GOT3 (cell line): ENCODE data around the gene COBL.

Experiments used
- DNase-seq: peaks from one replicate; lab custom pipeline; 2025; ENCODE audit warnings: mixed read lengths; lab: John Stamatoyannopoulos, UW

The COBL gene

GRCh38 chr7:51021906-51022570, 294.6 kb downstream of the COBL start:
- DNase-seq: no peak

GRCh38 chr7:51020944-51021343, 295.7 kb downstream of the COBL start:
- DNase-seq: no peak

DNA sequence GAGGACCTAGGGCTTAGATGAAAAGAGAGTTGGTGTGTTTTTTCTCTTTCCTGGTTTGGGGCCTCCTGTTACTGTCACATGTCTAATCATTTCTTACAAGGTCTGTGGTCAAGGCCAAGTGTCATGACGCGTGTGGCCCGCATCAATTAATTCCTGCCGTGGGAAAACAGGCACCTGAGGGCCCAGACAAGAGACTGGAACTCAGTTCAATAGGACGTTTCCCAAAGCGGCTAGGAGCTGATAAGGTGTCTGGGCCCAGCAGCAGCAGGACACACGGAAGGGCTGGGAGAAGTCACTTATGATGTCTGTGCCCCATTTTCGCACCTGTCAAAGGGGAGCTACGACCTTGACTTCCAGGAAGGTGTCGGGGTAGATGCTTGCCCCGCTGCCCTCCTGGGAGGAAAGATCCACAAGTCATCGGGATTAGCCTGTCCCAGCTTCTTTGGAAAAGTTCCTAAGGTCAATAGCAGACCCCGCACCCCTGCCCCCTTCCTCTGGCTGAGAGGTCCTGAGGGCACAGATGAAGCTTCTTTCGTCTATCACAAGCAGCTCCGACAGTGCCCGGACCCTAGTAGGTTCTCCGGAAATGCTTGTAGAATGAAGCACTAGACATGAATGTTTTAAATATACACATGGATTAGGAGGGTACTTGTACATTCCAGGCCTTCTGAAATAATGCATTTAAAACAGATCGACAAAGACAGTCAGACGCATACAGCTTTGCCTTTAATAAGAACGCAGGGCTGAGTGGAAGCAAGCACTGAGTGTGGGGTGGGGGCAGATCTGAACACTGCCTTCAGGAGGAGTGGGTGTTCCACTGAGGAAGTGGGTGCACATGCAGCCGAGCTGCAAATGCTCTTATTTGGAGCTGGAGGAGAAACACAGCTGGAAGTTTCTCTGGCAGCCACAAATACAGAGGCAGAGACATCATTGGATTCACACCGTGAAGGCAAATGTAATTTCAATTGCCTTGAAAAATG, 296.4 kb downstream of the COBL start:
- no peak for DNase-seq

GRCh38 chr7:51019191-51019844, 297.3 kb downstream of the COBL start:
- no peak for DNase-seq

- no peak for DNase-seq
Measured at GRCh38 chr7:51017576-51018535, 298.8 kb downstream of the COBL start.

DNA sequence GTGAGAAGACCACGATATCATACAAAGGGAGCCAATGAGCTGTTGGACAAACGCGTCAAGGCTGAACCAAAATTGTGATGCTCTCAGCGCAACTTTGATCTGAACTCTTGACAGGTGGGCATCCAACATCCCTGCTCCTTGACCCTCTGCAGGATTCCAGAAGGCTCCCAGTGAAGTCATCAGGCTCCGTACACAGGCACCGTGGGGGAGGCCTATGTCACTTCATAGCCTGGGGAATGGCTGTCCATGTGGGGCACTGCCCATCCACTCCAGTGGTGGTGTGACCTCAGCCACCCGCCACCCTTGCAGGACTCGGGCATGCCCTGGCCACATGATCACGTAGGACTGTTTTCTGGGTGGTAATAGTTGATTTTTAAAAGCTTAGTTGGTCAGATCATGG, 300.1 kb downstream of the COBL start:
- DNase-seq: no peak

DNA sequence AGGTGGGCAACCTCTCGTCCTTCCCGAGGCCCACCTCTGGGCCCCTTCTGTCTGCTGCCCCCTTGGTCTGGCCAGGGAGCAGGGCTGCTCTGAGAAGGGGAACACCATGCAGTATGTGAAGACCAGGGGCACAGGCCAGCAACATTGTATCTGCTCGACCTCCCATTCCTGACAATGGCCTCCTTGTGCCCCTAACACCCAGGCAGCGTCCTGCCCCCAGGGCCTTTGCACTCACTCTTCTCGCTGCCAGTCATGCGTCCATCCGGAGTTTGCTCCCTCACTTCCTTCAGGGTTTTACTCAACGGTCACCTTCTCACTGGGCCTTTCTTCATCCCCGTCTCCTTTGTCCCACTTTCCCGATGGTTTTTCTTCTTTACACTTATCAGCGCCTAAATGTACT, 301.0 kb downstream of the COBL start:
- DNase-seq: no peak

DNA sequence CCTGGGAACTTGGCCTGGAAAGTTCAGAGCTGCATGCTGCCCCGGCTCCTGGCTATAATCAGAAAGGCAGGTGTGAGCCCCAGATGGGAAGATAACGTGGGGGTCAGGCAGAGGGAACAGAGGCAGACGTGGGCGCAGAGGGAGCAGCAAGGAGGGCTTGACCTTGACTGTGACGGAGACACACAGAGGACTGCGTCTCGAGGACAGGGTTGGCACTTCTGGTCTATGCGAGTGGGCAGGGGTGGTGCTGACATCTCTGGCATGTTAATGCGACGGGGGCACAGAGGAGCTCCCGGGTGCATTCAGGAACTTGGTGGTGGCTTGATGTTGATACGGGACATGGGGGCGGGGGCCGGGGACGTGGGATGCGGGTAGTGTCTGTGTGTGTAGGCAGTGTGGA, 301.8 kb downstream of the COBL start:
- DNase-seq: no peak

DNA sequence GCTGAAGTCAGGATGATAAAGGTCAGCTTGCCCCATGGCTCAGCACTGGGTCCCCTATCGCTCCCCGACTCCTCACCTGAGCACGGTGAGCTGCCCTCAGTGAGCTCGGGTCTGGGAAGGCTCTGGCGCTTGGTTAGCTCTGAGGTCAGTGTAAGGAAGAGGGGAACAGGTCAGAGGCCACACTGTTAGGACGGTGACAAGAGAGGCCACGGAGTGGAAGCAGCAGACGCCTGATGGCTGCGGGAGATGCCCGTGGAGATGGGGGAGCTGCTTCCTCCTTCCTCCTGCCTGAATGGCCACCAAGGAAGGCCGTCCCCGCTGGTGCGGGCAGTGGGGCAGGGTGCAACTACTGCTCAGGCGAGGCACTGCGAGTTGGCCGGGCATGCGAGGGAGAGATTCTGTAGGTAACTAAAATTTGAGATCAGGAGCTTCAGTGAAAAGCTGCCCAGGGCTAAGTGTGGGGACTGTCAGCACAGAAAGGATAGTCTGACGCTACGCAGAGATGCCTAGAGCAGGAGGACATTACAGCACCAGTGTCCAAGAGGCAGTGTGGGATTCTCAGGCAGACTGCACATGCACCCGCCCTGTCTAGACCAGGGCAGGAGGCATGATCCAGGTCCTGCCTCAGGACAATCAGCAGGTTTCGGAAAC, 302.6 kb downstream of the COBL start:
- DNase-seq: no peak

GRCh38 chr7:51013218-51013786, 303.3 kb downstream of the COBL start:
- no peak for DNase-seq

- DNase-seq: no peak
Measured at GRCh38 chr7:51012569-51013217, 303.9 kb downstream of the COBL start.

DNA sequence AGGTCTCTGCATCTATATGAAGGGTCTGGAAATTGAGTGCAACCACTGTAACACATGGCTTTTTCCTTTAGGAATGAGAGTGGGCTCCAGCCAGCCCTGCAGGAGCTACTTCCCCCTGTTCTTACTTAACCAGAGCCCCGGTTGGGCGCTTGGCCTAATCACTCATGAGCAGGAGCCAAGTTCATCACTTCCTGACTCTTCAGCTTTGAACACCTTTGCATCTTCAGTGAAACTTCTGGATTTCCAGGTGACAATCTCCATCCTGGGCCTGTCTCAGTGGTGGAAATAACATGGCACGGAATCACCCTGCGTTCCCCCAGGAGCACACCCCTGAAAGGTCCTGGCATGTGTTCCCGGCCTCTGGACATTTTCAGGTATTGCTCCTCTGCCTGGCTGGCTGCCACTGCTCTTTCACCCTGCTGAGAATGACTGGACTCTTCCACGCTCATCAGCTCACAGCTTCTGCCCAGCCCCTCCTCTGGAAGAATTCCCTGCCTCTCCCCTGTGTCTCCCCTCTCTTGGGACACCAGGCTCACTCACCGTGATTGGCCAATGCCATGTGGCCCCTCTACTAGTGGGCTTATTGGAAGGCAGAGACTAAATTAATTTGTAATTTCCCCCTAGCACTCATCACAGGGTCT, 304.8 kb downstream of the COBL start:
- DNase-seq: no peak

GRCh38 chr7:51010534-51010933, 306.1 kb downstream of the COBL start:
- no peak for DNase-seq

- DNase-seq: no peak
Measured at GRCh38 chr7:51009716-51010496, 306.7 kb downstream of the COBL start.

GRCh38 chr7:51007551-51008505, 308.8 kb downstream of the COBL start:
- no peak for DNase-seq

GRCh38 chr7:51006483-51007235, 309.9 kb downstream of the COBL start:
- DNase-seq: no peak

GRCh38 chr7:51005074-51005473, 311.5 kb downstream of the COBL start:
- no peak for DNase-seq
